HEK293 (cell line): Measurements from ENCODE around the gene FILIP1.

Source experiments
- GLI2 ChIP-seq: fragments of 450-650 bp; formaldehyde crosslinking; IDR thresholded peaks from 2 replicates; pipeline ENCODE4; 2017; ENCODE audit warnings: missing biosample characterization, missing genetic modification characterization, low read depth, borderline replicate concordance
- KLF10 ChIP-seq: fragments of 450-650 bp; IDR thresholded peaks from 2 replicates; pipeline ENCODE4 v1.5.1; 2018; ENCODE audit warnings: missing biosample characterization, mild to moderate bottlenecking, missing genetic modification characterization
- KLF8 ChIP-seq: fragments of 450-650 bp; formaldehyde crosslinking; IDR thresholded peaks from 2 replicates; pipeline ENCODE4 v1.5.1; 2016; ENCODE audit warnings: missing biosample characterization, missing genetic modification characterization
- OSR2 ChIP-seq: fragments of 450-650 bp; formaldehyde crosslinking; IDR thresholded peaks from 2 replicates; pipeline ENCODE4 v1.5.1; 2016; ENCODE audit warnings: missing biosample characterization, missing genetic modification characterization
- OVOL3 ChIP-seq: fragments of 450-650 bp; formaldehyde crosslinking; IDR thresholded peaks from 2 replicates; pipeline ENCODE4 v1.5.1; 2016; ENCODE audit warnings: missing biosample characterization, missing genetic modification characterization
- TCF7L2 ChIP-seq: IDR thresholded peaks from 2 replicates; pipeline ENCODE4 v1.6.1; 2011; ENCODE audit warnings: low read depth, mild to moderate bottlenecking, inconsistent platforms, low read length, moderate library complexity, borderline replicate concordance
- ZBTB8A ChIP-seq: fragments of 450-650 bp; formaldehyde crosslinking; IDR thresholded peaks from 2 replicates; pipeline ENCODE4 v1.5.1; 2016; ENCODE audit warnings: missing biosample characterization, missing genetic modification characterization
- ZFHX2 ChIP-seq: fragments of 450-650 bp; formaldehyde crosslinking; conservative IDR thresholded peaks from 2 replicates; pipeline ENCODE4 v1.5.1; 2016; ENCODE audit warnings: missing biosample characterization, missing genetic modification characterization
- ZFP37 ChIP-seq: fragments of 450-650 bp; formaldehyde crosslinking; IDR thresholded peaks from 2 replicates; pipeline ENCODE4 v1.5.1; 2016; ENCODE audit warnings: missing biosample characterization, missing genetic modification characterization
- ZFP41 ChIP-seq: fragments of 450-650 bp; formaldehyde crosslinking; IDR thresholded peaks from 2 replicates; pipeline ENCODE4 v1.5.1; 2016; ENCODE audit warnings: missing biosample characterization, missing genetic modification characterization, borderline replicate concordance
- ZNF10 ChIP-seq: fragments of 450-650 bp; formaldehyde crosslinking; IDR thresholded peaks from 2 replicates; pipeline ENCODE4 v1.5.1; 2017; ENCODE audit warnings: missing biosample characterization, missing genetic modification characterization
- ZNF19 ChIP-seq: fragments of 450-650 bp; formaldehyde crosslinking; IDR thresholded peaks from 2 replicates; pipeline ENCODE4; 2016; ENCODE audit warnings: missing biosample characterization, missing genetic modification characterization, low read depth
- ZNF221 ChIP-seq: fragments of 450-650 bp; formaldehyde crosslinking; IDR thresholded peaks from 2 replicates; pipeline ENCODE4 v1.5.1; 2017; ENCODE audit warnings: missing biosample characterization, missing genetic modification characterization, borderline replicate concordance
- ZNF274 ChIP-seq, 2 experiments: fragments of 200-500 bp in 1 of 2; fragments of 450-650 bp in 1 of 2; sonication (Bioruptor generic) in 1 of 2; formaldehyde crosslinking in 1 of 2; IDR thresholded peaks; 2 replicates each; pipeline versions ENCODE4 v1.5.1 to v1.6.1; 2014 to 2016; ENCODE audit warnings: borderline replicate concordance in 1 of 2, inconsistent platforms in 1 of 2, low read length in 1 of 2, missing biosample characterization in 1 of 2, missing genetic modification characterization in 1 of 2
- ZNF426 ChIP-seq: fragments of 450-650 bp; formaldehyde crosslinking; IDR thresholded peaks from 2 replicates; pipeline ENCODE4 v1.5.1; 2017; ENCODE audit warnings: missing biosample characterization, missing genetic modification characterization, mild to moderate bottlenecking, inconsistent platforms, moderate library complexity
- ZNF529 ChIP-seq: fragments of 450-650 bp; formaldehyde crosslinking; IDR thresholded peaks from 2 replicates; pipeline ENCODE4 v1.5.1; 2017; ENCODE audit warnings: missing genetic modification characterization, missing biosample characterization; ENCODE audit not compliant: insufficient replicate concordance
- ZNF530 ChIP-seq: fragments of 450-650 bp; formaldehyde crosslinking; IDR thresholded peaks from 2 replicates; pipeline ENCODE4 v1.5.1; 2016; ENCODE audit warnings: low read depth, missing biosample characterization, missing genetic modification characterization
- ZNF548 ChIP-seq: fragments of 450-650 bp; formaldehyde crosslinking; IDR thresholded peaks from 2 replicates; pipeline ENCODE4 v1.5.1; 2016; ENCODE audit warnings: missing biosample characterization, missing genetic modification characterization
- ZNF610 ChIP-seq: fragments of 450-650 bp; formaldehyde crosslinking; IDR thresholded peaks from 2 replicates; pipeline ENCODE4 v1.5.1; 2016; ENCODE audit warnings: missing biosample characterization, missing genetic modification characterization, borderline replicate concordance
- ZNF621 ChIP-seq: fragments of 450-650 bp; formaldehyde crosslinking; IDR thresholded peaks from 2 replicates; pipeline ENCODE4 v1.5.1; 2017; ENCODE audit warnings: missing biosample characterization, missing genetic modification characterization
- ZNF624 ChIP-seq: fragments of 450-650 bp; formaldehyde crosslinking; IDR thresholded peaks from 2 replicates; pipeline ENCODE4 v1.5.1; 2017; ENCODE audit warnings: missing biosample characterization, missing genetic modification characterization
- ZNF629 ChIP-seq: fragments of 450-650 bp; formaldehyde crosslinking; IDR thresholded peaks from 2 replicates; pipeline ENCODE4 v1.5.1; 2017; ENCODE audit warnings: missing biosample characterization, missing genetic modification characterization
- ZNF670 ChIP-seq: fragments of 450-650 bp; formaldehyde crosslinking; IDR thresholded peaks from 2 replicates; pipeline ENCODE4 v1.5.1; 2016; ENCODE audit warnings: missing biosample characterization, missing genetic modification characterization, low read depth
- ZNF677 ChIP-seq: fragments of 450-650 bp; IDR thresholded peaks from 2 replicates; pipeline ENCODE4 v1.5.0; 2018; ENCODE audit warnings: missing biosample characterization, mild to moderate bottlenecking, missing genetic modification characterization, moderate library complexity
- ZNF843 ChIP-seq: fragments of 450-650 bp; formaldehyde crosslinking; IDR thresholded peaks from 2 replicates; pipeline ENCODE4 v1.5.1; 2016; ENCODE audit warnings: missing biosample characterization, missing genetic modification characterization
- ZSCAN23 ChIP-seq: fragments of 450-650 bp; formaldehyde crosslinking; IDR thresholded peaks from 2 replicates; pipeline ENCODE4 v1.5.1; 2016; ENCODE audit warnings: missing biosample characterization, missing genetic modification characterization
- TF ChIP-seq, protein P1 (sequence below): fragments of 450-650 bp; formaldehyde crosslinking; IDR thresholded peaks from 2 replicates; pipeline ENCODE4 v1.5.1; 2016; ENCODE audit warnings: missing biosample characterization, missing genetic modification characterization
- TF ChIP-seq, protein P2 (sequence below): fragments of 450-650 bp; formaldehyde crosslinking; IDR thresholded peaks from 2 replicates; pipeline ENCODE4 v1.5.1; 2016; ENCODE audit warnings: missing biosample characterization, missing genetic modification characterization
- TF ChIP-seq, protein P3 (sequence below): fragments of 450-650 bp; formaldehyde crosslinking; IDR thresholded peaks from 2 replicates; pipeline ENCODE4 v1.5.1; 2016; ENCODE audit warnings: missing biosample characterization, missing genetic modification characterization
- TF ChIP-seq, protein P4 (sequence below): fragments of 450-650 bp; formaldehyde crosslinking; conservative IDR thresholded peaks from 2 replicates; pipeline ENCODE4 v1.5.1; 2016; ENCODE audit warnings: low read depth, missing biosample characterization, missing genetic modification characterization
- TF ChIP-seq, protein P5 (sequence below): sonication (generic); formaldehyde crosslinking; IDR thresholded peaks from 2 replicates; pipeline ENCODE4 v1.8.1; 2022; ENCODE audit warnings: mild to moderate bottlenecking, moderate library complexity, missing genetic modification reagents

FILIP1 gene

DNA sequence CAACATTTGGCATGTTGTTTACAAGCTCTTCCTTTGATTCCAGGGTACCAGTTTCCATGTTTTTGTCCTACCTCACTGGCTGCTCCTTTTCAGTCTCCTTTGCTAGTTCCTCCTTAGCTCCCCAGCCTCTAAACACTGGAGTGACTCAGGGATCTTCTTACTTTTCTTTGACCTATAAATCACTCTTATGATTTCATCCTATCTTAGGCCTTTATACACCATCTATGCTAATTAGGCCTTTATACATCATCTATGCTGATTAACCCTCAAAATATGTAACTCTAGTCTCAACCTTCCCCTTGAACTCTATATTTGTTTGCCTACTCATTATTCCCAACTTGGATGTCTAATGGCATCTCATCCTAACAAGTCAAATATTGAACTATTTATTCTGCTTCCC, 218.5 kb downstream of the FILIP1 start (continued):
- TF ChIP-seq ZNF274 (IDR thresholded peaks at IDR 0.05; ENCODE audit: low read length) (no peak), ZNF274 (tag by site-specific recombination; IDR thresholded peaks at IDR 0.05; ENCODE audit: borderline replicate concordance) (no peak), ZNF530 (no peak), ZNF19 (tag by site-specific recombination) (no peak), KLF10 (tag by site-specific recombination) (no peak), OSR2 (tag by site-specific recombination) (no peak), ZNF677 (tag by site-specific recombination) (no peak), GLI2 (no peak), ZNF624 (tag by site-specific recombination) (no peak), ZNF529 (no peak), ZNF221 (tag by site-specific recombination) (no peak), ZFP41 (no peak), ZNF610 (no peak), ZNF548 (no peak), TCF7L2 (no peak), ZFHX2 (tag by site-specific recombination) (no peak), ZNF670 (tag by site-specific recombination) (no peak), ZNF621 (tag by site-specific recombination) (no peak), ZNF629 (tag by site-specific recombination) (peak; percentile 60; the same call in 1 of the 2 replicates), ZFP37 (tag by site-specific recombination) (0 out of 2 replicates have a peak, but pooled peaks have one; percentile 35), ZNF426 (tag by site-specific recombination) (no peak), ZBTB8A (tag by site-specific recombination) (no peak), OVOL3 (tag by site-specific recombination) (no peak), ZSCAN23 (tag by site-specific recombination) (no peak), ZNF10 (no peak), KLF8 (tag by site-specific recombination) (no peak), ZNF843 (tag by site-specific recombination) (no peak)
- TF ChIP-seq, protein P1, sequence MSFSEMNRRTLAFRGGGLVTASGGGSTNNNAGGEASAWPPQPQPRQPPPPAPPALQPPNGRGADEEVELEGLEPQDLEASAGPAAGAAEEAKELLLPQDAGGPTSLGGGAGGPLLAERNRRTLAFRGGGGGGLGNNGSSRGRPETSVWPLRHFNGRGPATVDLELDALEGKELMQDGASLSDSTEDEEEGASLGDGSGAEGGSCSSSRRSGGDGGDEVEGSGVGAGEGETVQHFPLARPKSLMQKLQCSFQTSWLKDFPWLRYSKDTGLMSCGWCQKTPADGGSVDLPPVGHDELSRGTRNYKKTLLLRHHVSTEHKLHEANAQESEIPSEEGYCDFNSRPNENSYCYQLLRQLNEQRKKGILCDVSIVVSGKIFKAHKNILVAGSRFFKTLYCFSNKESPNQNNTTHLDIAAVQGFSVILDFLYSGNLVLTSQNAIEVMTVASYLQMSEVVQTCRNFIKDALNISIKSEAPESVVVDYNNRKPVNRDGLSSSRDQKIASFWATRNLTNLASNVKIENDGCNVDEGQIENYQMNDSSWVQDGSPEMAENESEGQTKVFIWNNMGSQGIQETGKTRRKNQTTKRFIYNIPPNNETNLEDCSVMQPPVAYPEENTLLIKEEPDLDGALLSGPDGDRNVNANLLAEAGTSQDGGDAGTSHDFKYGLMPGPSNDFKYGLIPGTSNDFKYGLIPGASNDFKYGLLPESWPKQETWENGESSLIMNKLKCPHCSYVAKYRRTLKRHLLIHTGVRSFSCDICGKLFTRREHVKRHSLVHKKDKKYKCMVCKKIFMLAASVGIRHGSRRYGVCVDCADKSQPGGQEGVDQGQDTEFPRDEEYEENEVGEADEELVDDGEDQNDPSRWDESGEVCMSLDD (tag by site-specific recombination), result no peak
- TF ChIP-seq, protein P2, sequence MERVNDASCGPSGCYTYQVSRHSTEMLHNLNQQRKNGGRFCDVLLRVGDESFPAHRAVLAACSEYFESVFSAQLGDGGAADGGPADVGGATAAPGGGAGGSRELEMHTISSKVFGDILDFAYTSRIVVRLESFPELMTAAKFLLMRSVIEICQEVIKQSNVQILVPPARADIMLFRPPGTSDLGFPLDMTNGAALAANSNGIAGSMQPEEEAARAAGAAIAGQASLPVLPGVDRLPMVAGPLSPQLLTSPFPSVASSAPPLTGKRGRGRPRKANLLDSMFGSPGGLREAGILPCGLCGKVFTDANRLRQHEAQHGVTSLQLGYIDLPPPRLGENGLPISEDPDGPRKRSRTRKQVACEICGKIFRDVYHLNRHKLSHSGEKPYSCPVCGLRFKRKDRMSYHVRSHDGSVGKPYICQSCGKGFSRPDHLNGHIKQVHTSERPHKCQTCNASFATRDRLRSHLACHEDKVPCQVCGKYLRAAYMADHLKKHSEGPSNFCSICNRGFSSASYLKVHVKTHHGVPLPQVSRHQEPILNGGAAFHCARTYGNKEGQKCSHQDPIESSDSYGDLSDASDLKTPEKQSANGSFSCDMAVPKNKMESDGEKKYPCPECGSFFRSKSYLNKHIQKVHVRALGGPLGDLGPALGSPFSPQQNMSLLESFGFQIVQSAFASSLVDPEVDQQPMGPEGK, result no peak
- TF ChIP-seq, protein P3, sequence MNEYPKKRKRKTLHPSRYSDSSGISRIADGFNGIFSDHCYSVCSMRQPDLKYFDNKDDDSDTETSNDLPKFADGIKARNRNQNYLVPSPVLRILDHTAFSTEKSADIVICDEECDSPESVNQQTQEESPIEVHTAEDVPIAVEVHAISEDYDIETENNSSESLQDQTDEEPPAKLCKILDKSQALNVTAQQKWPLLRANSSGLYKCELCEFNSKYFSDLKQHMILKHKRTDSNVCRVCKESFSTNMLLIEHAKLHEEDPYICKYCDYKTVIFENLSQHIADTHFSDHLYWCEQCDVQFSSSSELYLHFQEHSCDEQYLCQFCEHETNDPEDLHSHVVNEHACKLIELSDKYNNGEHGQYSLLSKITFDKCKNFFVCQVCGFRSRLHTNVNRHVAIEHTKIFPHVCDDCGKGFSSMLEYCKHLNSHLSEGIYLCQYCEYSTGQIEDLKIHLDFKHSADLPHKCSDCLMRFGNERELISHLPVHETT (tag by site-specific recombination), result peak; percentile 63; the same call in 1 of the 2 replicates
- TF ChIP-seq, protein P4, sequence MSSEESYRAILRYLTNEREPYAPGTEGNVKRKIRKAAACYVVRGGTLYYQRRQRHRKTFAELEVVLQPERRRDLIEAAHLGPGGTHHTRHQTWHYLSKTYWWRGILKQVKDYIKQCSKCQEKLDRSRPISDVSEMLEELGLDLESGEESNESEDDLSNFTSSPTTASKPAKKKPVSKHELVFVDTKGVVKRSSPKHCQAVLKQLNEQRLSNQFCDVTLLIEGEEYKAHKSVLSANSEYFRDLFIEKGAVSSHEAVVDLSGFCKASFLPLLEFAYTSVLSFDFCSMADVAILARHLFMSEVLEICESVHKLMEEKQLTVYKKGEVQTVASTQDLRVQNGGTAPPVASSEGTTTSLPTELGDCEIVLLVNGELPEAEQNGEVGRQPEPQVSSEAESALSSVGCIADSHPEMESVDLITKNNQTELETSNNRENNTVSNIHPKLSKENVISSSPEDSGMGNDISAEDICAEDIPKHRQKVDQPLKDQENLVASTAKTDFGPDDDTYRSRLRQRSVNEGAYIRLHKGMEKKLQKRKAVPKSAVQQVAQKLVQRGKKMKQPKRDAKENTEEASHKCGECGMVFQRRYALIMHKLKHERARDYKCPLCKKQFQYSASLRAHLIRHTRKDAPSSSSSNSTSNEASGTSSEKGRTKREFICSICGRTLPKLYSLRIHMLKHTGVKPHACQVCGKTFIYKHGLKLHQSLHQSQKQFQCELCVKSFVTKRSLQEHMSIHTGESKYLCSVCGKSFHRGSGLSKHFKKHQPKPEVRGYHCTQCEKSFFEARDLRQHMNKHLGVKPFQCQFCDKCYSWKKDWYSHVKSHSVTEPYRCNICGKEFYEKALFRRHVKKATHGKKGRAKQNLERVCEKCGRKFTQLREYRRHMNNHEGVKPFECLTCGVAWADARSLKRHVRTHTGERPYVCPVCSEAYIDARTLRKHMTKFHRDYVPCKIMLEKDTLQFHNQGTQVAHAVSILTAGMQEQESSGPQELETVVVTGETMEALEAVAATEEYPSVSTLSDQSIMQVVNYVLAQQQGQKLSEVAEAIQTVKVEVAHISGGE (tag by site-specific recombination), result no peak
- TF ChIP-seq, protein P5, sequence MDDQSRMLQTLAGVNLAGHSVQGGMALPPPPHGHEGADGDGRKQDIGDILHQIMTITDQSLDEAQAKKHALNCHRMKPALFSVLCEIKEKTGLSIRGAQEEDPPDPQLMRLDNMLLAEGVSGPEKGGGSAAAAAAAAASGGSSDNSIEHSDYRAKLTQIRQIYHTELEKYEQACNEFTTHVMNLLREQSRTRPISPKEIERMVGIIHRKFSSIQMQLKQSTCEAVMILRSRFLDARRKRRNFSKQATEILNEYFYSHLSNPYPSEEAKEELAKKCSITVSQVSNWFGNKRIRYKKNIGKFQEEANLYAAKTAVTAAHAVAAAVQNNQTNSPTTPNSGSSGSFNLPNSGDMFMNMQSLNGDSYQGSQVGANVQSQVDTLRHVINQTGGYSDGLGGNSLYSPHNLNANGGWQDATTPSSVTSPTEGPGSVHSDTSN (CRISPR knock-in tag), result no peak
